Measurements from ENCODE around the gene FTMT.

The FTMT gene

GRCh38 chr5:121850272-121850671 is 1.4 kb upstream of the FTMT start:
- no peak for DNase-seq (ENCODE audit: low read depth in 1 of 2, low spot score in 1 of 2)
- Histone ChIP-seq H3K4me3 (replicated peaks; ENCODE audit: insufficient read depth, low read length) (no peak overlapping the region), H3K27me3 (ENCODE audit: insufficient read depth, poor library complexity, severe bottlenecking) (no peaks in the 10 kb centered on the region), H3K27ac (replicated peaks) (no peak overlapping the region)
- TF ChIP-seq SPI1 (IDR thresholded peaks at IDR 0.05; ENCODE audit: borderline replicate concordance, low read depth) (no peak), GABPA (IDR thresholded peaks at IDR 0.05; ENCODE audit: low read depth) (no peak), CTCF (IDR thresholded peaks at IDR 0.05; ENCODE audit: insufficient read depth, low read length) (no peak), POLR2AphosphoS5 (IDR thresholded peaks at IDR 0.05; ENCODE audit: low read depth) (no peak)
- TF ChIP-seq, protein P1, sequence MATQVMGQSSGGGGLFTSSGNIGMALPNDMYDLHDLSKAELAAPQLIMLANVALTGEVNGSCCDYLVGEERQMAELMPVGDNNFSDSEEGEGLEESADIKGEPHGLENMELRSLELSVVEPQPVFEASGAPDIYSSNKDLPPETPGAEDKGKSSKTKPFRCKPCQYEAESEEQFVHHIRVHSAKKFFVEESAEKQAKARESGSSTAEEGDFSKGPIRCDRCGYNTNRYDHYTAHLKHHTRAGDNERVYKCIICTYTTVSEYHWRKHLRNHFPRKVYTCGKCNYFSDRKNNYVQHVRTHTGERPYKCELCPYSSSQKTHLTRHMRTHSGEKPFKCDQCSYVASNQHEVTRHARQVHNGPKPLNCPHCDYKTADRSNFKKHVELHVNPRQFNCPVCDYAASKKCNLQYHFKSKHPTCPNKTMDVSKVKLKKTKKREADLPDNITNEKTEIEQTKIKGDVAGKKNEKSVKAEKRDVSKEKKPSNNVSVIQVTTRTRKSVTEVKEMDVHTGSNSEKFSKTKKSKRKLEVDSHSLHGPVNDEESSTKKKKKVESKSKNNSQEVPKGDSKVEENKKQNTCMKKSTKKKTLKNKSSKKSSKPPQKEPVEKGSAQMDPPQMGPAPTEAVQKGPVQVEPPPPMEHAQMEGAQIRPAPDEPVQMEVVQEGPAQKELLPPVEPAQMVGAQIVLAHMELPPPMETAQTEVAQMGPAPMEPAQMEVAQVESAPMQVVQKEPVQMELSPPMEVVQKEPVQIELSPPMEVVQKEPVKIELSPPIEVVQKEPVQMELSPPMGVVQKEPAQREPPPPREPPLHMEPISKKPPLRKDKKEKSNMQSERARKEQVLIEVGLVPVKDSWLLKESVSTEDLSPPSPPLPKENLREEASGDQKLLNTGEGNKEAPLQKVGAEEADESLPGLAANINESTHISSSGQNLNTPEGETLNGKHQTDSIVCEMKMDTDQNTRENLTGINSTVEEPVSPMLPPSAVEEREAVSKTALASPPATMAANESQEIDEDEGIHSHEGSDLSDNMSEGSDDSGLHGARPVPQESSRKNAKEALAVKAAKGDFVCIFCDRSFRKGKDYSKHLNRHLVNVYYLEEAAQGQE (IDR thresholded peaks at IDR 0.05; ENCODE audit: insufficient replicate concordance, low read depth), result no peak

- no peak for DNase-seq (ENCODE audit: low read depth in 1 of 2, low spot score in 1 of 2)
- TF ChIP-seq CTCF (IDR thresholded peaks at IDR 0.05; ENCODE audit: insufficient read depth, low read length), result no peak
- no peak for TF ChIP-seq GABPA (IDR thresholded peaks at IDR 0.05; ENCODE audit: low read depth)
- TF ChIP-seq SPI1 (IDR thresholded peaks at IDR 0.05; ENCODE audit: borderline replicate concordance, low read depth), result no peak
- TF ChIP-seq POLR2AphosphoS5 (IDR thresholded peaks at IDR 0.05; ENCODE audit: low read depth), result no peak
- TF ChIP-seq, protein P1 (IDR thresholded peaks at IDR 0.05; ENCODE audit: insufficient replicate concordance, low read depth), result no peak
- no peak overlapping the region for H3K27ac ChIP-seq (replicated peaks)
- H3K4me3 ChIP-seq (replicated peaks; ENCODE audit: insufficient read depth, low read length), result no peak overlapping the region
- no peaks in the 10 kb centered on the region for H3K27me3 ChIP-seq (ENCODE audit: insufficient read depth, poor library complexity, severe bottlenecking)
These were observed 2.2 kb downstream of the FTMT start for GRCh38 chr5:121853850-121854249.

DNA sequence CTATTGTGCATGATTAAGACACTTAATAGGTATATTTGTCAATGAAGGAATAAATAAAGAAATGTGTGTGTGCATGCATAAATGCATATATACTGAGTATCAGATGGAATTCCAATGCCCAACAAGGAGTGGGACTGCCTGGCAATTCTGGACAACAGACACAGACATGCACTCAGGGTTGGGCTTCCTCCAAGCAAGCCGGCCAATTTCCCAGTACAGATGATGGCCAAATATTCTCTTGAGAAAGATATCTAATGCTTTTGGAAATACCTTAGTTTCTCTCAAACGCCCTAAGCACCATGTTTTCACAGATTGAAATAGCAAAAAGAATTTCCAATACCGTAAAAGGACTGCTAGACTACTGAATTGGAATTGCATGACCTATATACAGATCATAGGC is 11.1 kb downstream of the FTMT start:
- no peak for TF ChIP-seq CTCF (IDR thresholded peaks at IDR 0.05; ENCODE audit: insufficient read depth, low read length)
- TF ChIP-seq, protein P1 (IDR thresholded peaks at IDR 0.05; ENCODE audit: insufficient replicate concordance, low read depth), result no peak
- no peak for TF ChIP-seq GABPA (IDR thresholded peaks at IDR 0.05; ENCODE audit: low read depth)
- TF ChIP-seq SPI1 (IDR thresholded peaks at IDR 0.05; ENCODE audit: borderline replicate concordance, low read depth), result no peak
- TF ChIP-seq POLR2AphosphoS5 (IDR thresholded peaks at IDR 0.05; ENCODE audit: low read depth), result no peak
- no peak for DNase-seq (ENCODE audit: low read depth in 1 of 2, low spot score in 1 of 2)
- Histone ChIP-seq H3K4me3 (replicated peaks; ENCODE audit: insufficient read depth, low read length) (no peak overlapping the region), H3K27ac (replicated peaks) (no peak overlapping the region), H3K27me3 (ENCODE audit: insufficient read depth, poor library complexity, severe bottlenecking) (no peaks in the 10 kb centered on the region)
